NCI-H2107 treated with DMSO at 0.1 percent for 48 hours (cell line): ENCODE measurements around the gene CCDC57.

Experiments used
- DNase-seq: peaks from one replicate; lab custom pipeline; 2025; ENCODE audit not compliant: unreplicated experiment; lab: John Stamatoyannopoulos, UW

CCDC57 gene

GRCh38 chr17:82064433-82065192 is 148.0 kb downstream of the CCDC57 start:
- DNase-seq, result peak; percentile 6

- no peak for DNase-seq
Observed at GRCh38 chr17:82063424-82064415, 148.9 kb downstream of the CCDC57 start.

GRCh38 chr17:82062984-82063368 is 149.7 kb downstream of the CCDC57 start:
- no peak for DNase-seq

GRCh38 chr17:82062076-82062983 is 150.3 kb downstream of the CCDC57 start:
- DNase-seq, result no peak

GRCh38 chr17:82061047-82061925 is 151.4 kb downstream of the CCDC57 start:
- DNase-seq, result no peak

GRCh38 chr17:82060614-82061013 is 152.0 kb downstream of the CCDC57 start:
- no peak for DNase-seq

GRCh38 chr17:82060001-82060380 is 152.7 kb downstream of the CCDC57 start:
- no peak for DNase-seq

- DNase-seq, result no peak
Observed at GRCh38 chr17:82059272-82060000, 153.2 kb downstream of the CCDC57 start.

GRCh38 chr17:82058855-82059249 is 153.8 kb downstream of the CCDC57 start:
- no peak for DNase-seq

GRCh38 chr17:82058230-82058854 is 154.3 kb downstream of the CCDC57 start:
- no peak for DNase-seq

- no peak for DNase-seq
Observed at GRCh38 chr17:82056729-82057621, 155.7 kb downstream of the CCDC57 start.

GRCh38 chr17:82055965-82056728 is 156.5 kb downstream of the CCDC57 start:
- DNase-seq, result no peak

- DNase-seq, result no peak
Observed at GRCh38 chr17:82055023-82055964, 157.3 kb downstream of the CCDC57 start.

- no peak for DNase-seq
Observed at GRCh38 chr17:82054351-82055022, 158.2 kb downstream of the CCDC57 start.

GRCh38 chr17:82053556-82054263 is 158.9 kb downstream of the CCDC57 start:
- no peak for DNase-seq
